H1 (cell line): ENCODE data around the gene ADRA2C. TPM values are rescaled to one million over a fixed set of nuclear protein-coding genes. Genes with fewer than 3 reads are reported as not detected.

Source experiments
- CTCF ChIA-PET: fragments of 300-600 bp; sonication (Branson Sonifier 250); formaldehyde crosslinking; loops from one replicate; lab custom pipeline; 2021; ENCODE audit not compliant: partially characterized antibody; lab: Charles Lee
- POLR2A ChIA-PET: fragments of 300-600 bp; sonication (Branson Sonifier 250); formaldehyde crosslinking; loops from one replicate; lab custom pipeline; 2021; ENCODE audit warnings: inconsistent platforms; ENCODE audit not compliant: partially characterized antibody; lab: Charles Lee
- DNase-seq, 2 experiments: peaks; one replicate each; pipeline versions ENCODE4 v3.0.0 to v3.0.0-alpha.2; 2010 to 2022; ENCODE audit warnings: low spot score in 2 of 2, low read depth in 1 of 2, mixed read lengths in 1 of 2
- FAIRE-seq: peaks from 2 replicates; lab custom pipeline; 2011; peaks lifted over from hg19 to GRCh38; lab: Jason Lieb, UNC
- H2AFZ ChIP-seq: 2 replicates; pipeline ENCODE4 v1.8.1; 2012; ENCODE audit warnings: low read length, inconsistent platforms
- H2AK5ac ChIP-seq: 2 replicates; pipeline ENCODE4 v1.6.1; 2013; ENCODE audit warnings: low read depth, low read length
- H2BK120ac ChIP-seq: replicated peaks from 2 replicates; pipeline ENCODE3; 2013; ENCODE audit warnings: low read depth, low read length, inconsistent platforms
- H2BK12ac ChIP-seq: 2 replicates; pipeline ENCODE4 v1.6.1; 2013; ENCODE audit warnings: low read depth, low read length
- H2BK15ac ChIP-seq: 2 replicates; pipeline ENCODE4 v1.6.1; 2013; ENCODE audit warnings: low read length
- H2BK20ac ChIP-seq: 2 replicates; pipeline ENCODE4 v1.6.1; 2013; ENCODE audit warnings: low read length
- H2BK5ac ChIP-seq: 2 replicates; pipeline ENCODE4 v1.6.1; 2013; ENCODE audit warnings: low read depth, low read length
- H3K14ac ChIP-seq: 2 replicates; pipeline ENCODE4 v1.6.1; 2013; ENCODE audit warnings: inconsistent platforms; ENCODE audit not compliant: insufficient read length
- H3K18ac ChIP-seq: 2 replicates; pipeline ENCODE4 v1.6.1; 2013; ENCODE audit warnings: low read length; ENCODE audit errors: extremely low read depth
- H3K23ac ChIP-seq: 2 replicates; pipeline ENCODE4 v1.6.1; 2013; ENCODE audit warnings: inconsistent platforms; ENCODE audit not compliant: insufficient read length
- H3K23me2 ChIP-seq: 2 replicates; pipeline ENCODE4 v1.6.1; 2013; ENCODE audit warnings: low read depth, low read length
- H3K27ac ChIP-seq: 2 replicates; pipeline ENCODE4 v1.6.1; 2011; ENCODE audit warnings: low read depth, low read length, inconsistent platforms
- H3K27me3 ChIP-seq, 4 experiments: replicated peaks in 1 of 4; 1 replicate in 1 of 4; 2 replicates in 3 of 4; pipeline versions ENCODE4 v1.6.1 to v1.8.1; 2011 to 2013; ENCODE audit warnings: low read length in 3 of 4, mild to moderate bottlenecking in 3 of 4, inconsistent platforms in 2 of 4, mixed read lengths in 2 of 4, moderate library complexity in 1 of 4; ENCODE audit not compliant: control insufficient read depth in 3 of 4, insufficient read depth in 3 of 4; ENCODE audit errors: extremely low read depth in 1 of 4
- H3K36me3 ChIP-seq, 4 experiments: 2 replicates each; pipeline versions ENCODE4 v1.6.1 to v1.8.1; 2011 to 2013; ENCODE audit warnings: mild to moderate bottlenecking in 4 of 4, low read length in 3 of 4, moderate library complexity in 2 of 4, control low read depth in 1 of 4, inconsistent platforms in 1 of 4; ENCODE audit not compliant: insufficient read depth in 4 of 4, control insufficient read depth in 2 of 4
- H3K4ac ChIP-seq: replicated peaks from 2 replicates; pipeline ENCODE3; 2013; ENCODE audit warnings: low read length, low read depth, mixed read lengths, inconsistent platforms; ENCODE audit not compliant: insufficient read length
- H3K4me1 ChIP-seq, 4 experiments: replicated peaks in 1 of 4; 1 replicate in 1 of 4; 2 replicates in 3 of 4; pipeline versions ENCODE4 v1.6.1 to v1.8.1; 2011 to 2013; ENCODE audit warnings: low read length in 3 of 4, inconsistent platforms in 2 of 4, mixed read lengths in 1 of 4; ENCODE audit not compliant: insufficient read depth in 4 of 4, control insufficient read depth in 3 of 4
- H3K4me2 ChIP-seq, 2 experiments: 2 replicates each; pipeline versions ENCODE4 v1.6.1 to v1.8.1; 2011 to 2013; ENCODE audit warnings: low read depth in 2 of 2, low read length in 2 of 2, control low read depth in 1 of 2, inconsistent platforms in 1 of 2, mild to moderate bottlenecking in 1 of 2; ENCODE audit not compliant: insufficient read depth in 1 of 2
- H3K4me3 ChIP-seq, 4 experiments: fragments of 200-600, 300-600 bp in 1 of 4; sonication (generic), shearing (Covaris generic), sonication (Bioruptor Twin) in 1 of 4; 2 replicates each; pipeline versions ENCODE4 v1.5.1 to v1.8.1; 2011 to 2016; ENCODE audit warnings: low read length in 4 of 4, low read depth in 3 of 4, control low read depth in 2 of 4, inconsistent platforms in 2 of 4, mild to moderate bottlenecking in 2 of 4, mixed read lengths in 1 of 4, moderate library complexity in 1 of 4; ENCODE audit not compliant: insufficient read depth in 2 of 4; ENCODE audit errors: extremely low read depth in 1 of 4
- H3K56ac ChIP-seq: replicated peaks from 2 replicates; pipeline ENCODE3; 2013; ENCODE audit warnings: low read depth, mild to moderate bottlenecking, mixed read lengths, low read length, inconsistent platforms; ENCODE audit not compliant: insufficient read length
- H3K79me1 ChIP-seq: 2 replicates; pipeline ENCODE4 v1.6.1; 2013; ENCODE audit warnings: low read depth, low read length, control low read depth
- H3K79me2 ChIP-seq, 2 experiments: 2 replicates each; pipeline versions ENCODE4 v1.6.1 to v1.8.1; 2012 to 2013; ENCODE audit warnings: low read length in 2 of 2, mild to moderate bottlenecking in 2 of 2, inconsistent platforms in 1 of 2; ENCODE audit not compliant: insufficient read depth in 2 of 2, control insufficient read depth in 1 of 2
- H3K9ac ChIP-seq, 4 experiments: replicated peaks in 1 of 4; 1 replicate in 1 of 4; 2 replicates in 3 of 4; pipeline versions ENCODE4 v1.6.1 to v1.8.1; 2011 to 2013; ENCODE audit warnings: low read depth in 3 of 4, low read length in 3 of 4, control low read depth in 2 of 4, mild to moderate bottlenecking in 2 of 4, moderate library complexity in 2 of 4, inconsistent platforms in 1 of 4; ENCODE audit errors: extremely low read depth in 1 of 4
- H3K9me3 ChIP-seq, 2 experiments: 2 replicates each; pipeline versions ENCODE4 v1.6.1 to v1.8.1; 2012 to 2013; ENCODE audit warnings: mild to moderate bottlenecking in 2 of 2, moderate library complexity in 2 of 2, control low read depth in 1 of 2, inconsistent platforms in 1 of 2, low read depth in 1 of 2, low read length in 1 of 2, mixed read lengths in 1 of 2; ENCODE audit not compliant: insufficient read depth in 2 of 2
- H4K20me1 ChIP-seq, 2 experiments: replicated peaks in 1 of 2; 2 replicates each; pipeline versions ENCODE3 to v1.8.1; 2011 to 2013; ENCODE audit warnings: inconsistent platforms in 2 of 2, low read length in 2 of 2, mild to moderate bottlenecking in 1 of 2; ENCODE audit not compliant: insufficient read depth in 2 of 2, control insufficient read depth in 1 of 2
- H4K5ac ChIP-seq: 2 replicates; pipeline ENCODE4 v1.6.1; 2013; ENCODE audit warnings: low read length, low read depth, mixed read lengths, inconsistent platforms; ENCODE audit not compliant: insufficient read length
- H4K8ac ChIP-seq: 2 replicates; pipeline ENCODE4 v1.8.0; 2013; ENCODE audit warnings: mild to moderate bottlenecking, moderate library complexity, low read length, inconsistent platforms; ENCODE audit not compliant: insufficient read depth; ENCODE audit errors: extremely low read depth
- H4K91ac ChIP-seq: replicated peaks from 2 replicates; pipeline ENCODE3; 2013; ENCODE audit warnings: low read length, mixed read lengths, inconsistent platforms; ENCODE audit not compliant: insufficient read length
- CTCF ChIP-seq, 3 experiments: IDR thresholded peaks; 1 replicate in 2 of 3; 2 replicates in 1 of 3; pipeline versions ENCODE4 v1.5.1 to v1.6.1; 2011; ENCODE audit warnings: low read length in 3 of 3, mild to moderate bottlenecking in 3 of 3, inconsistent platforms in 2 of 3, low read depth in 1 of 3, moderate library complexity in 1 of 3; ENCODE audit not compliant: insufficient read depth in 1 of 3; ENCODE audit errors: control extremely low read depth in 1 of 3
- MAX ChIP-seq: IDR thresholded peaks from 2 replicates; pipeline ENCODE4 v1.6.1; 2012; ENCODE audit warnings: inconsistent platforms
- WGBS, 2 experiments: shearing (Covaris generic) in 1 of 2; methylation state at CpG; one replicate each; pipeline versions ENCODE4 v1.1.6 to v1.1.7; 2013 to 2015; ENCODE audit warnings: low lambda C conversion rate in 2 of 2, mixed read lengths in 2 of 2, inconsistent platforms in 1 of 2, low coverage in 1 of 2, missing lambda C conversion rate in 1 of 2; ENCODE audit not compliant: insufficient replicate concordance in 2 of 2, insufficient coverage in 1 of 2, insufficient read length in 1 of 2; ENCODE audit errors: extremely low coverage in 1 of 2, missing lambda C conversion rate in 1 of 2; 5-methylcytosine and 5-hydroxymethylcytosine counted together
- polyA plus RNA-seq, 7 experiments: library from polyadenylated mRNA; depleted of rRNA in 3 of 7; stranded (reverse) in 5 of 7; unstranded in 2 of 7; fragments of >200 nt in 5 of 7; fragments of 200-250 nt in 2 of 7; gene quantifications; 1 replicate in 5 of 7; 2 replicates in 1 of 7; 4 replicates in 1 of 7; pipeline versions ENCODE4 v1.2.1 to v1.2.3, GENCODE V29; 2011 to 2013; ENCODE audit warnings: missing spikeins in 2 of 7, mixed read lengths in 2 of 7
- total RNA-seq: library from RNA; stranded (reverse); fragmentation: NEBNext Ultra II Directional; extraction: Animal tissue kit (Norgen Biotek cat#: 25700); gene quantifications from 2 replicates; pipeline ENCODE4 v1.2.1, GENCODE V29; 2021

The ADRA2C gene
- total and polyA plus RNA-seq, 2 of the 8 experiments (the other 6 are each of a cell fraction or from before 2014, with no cell fraction given): 14.6 to 14.8 TPM

GRCh38 chr4:3744232-3744631 lies 22.0 kb upstream of the ADRA2C start:
- no peaks in the 10 kb centered on the region for H3K79me2 ChIP-seq
- H3K4ac ChIP-seq: no peak overlapping the region
- POLR2A ChIA-PET: interaction anchor here (1.3 to 2.9 kb wide), 4 partner anchors 12 to 22 kb away, joined by 3 to 7 read pairs (median 5); partner anchors contain the start of gene ADRA2C
- TF ChIP-seq CTCF (IDR thresholded peaks at IDR 0.05; ENCODE audit: control extremely low read depth in 1 of 3, insufficient read depth in 1 of 3, low read depth in 1 of 3, low read length in 3 of 3) (no peak), MAX (no peak)
- H2BK12ac ChIP-seq: no peak overlapping the region
- H2BK5ac ChIP-seq: no peak overlapping the region
- peaks cover 0 to 20% (median 5%) of the 10 kb centered on the region in 4 experiments; a peak in 5 of 7 replicates for H3K4me1 ChIP-seq
- H3K18ac ChIP-seq: peak overlapping the region; percentile 48
- no peak overlapping the region for H3K4me3 ChIP-seq
- FAIRE-seq: no peak
- 0 out of 2 replicates have a peak overlapping the region, but pooled peaks have one; percentile 29 for H2BK15ac ChIP-seq
- WGBS, 2 experiments: 84% methylated on average over 17 of the region's 22 CpGs; no CpG with 5 or more reads in 1 of the 2 experiments
- no peak overlapping the region for H3K14ac ChIP-seq
- H3K27ac ChIP-seq: no peak overlapping the region
- no peaks in the 10 kb centered on the region for H4K20me1 ChIP-seq
- no peak overlapping the region for H3K4me2 ChIP-seq
- no peak overlapping the region for H3K23ac ChIP-seq
- peaks cover 4 to 8% of the 10 kb centered on the region in 2 experiments; a peak in 3 of 4 replicates for H3K9me3 ChIP-seq
- H2BK20ac ChIP-seq: no peak overlapping the region; the same call in 1 of the 2 replicates
- H2AFZ ChIP-seq: no peak overlapping the region
- H3K56ac ChIP-seq: no peak overlapping the region
- peak overlapping the region; percentile 29; the same call in 1 of the 2 replicates for H4K8ac ChIP-seq
- H2AK5ac ChIP-seq: no peak overlapping the region
- H4K5ac ChIP-seq: no peak overlapping the region
- no peaks in the 10 kb centered on the region for H3K36me3 ChIP-seq
- no peaks in the 10 kb centered on the region for H3K79me1 ChIP-seq
- DNase-seq: no peak
- peaks cover 2% of the 10 kb centered on the region; the same call in 1 of the 2 replicates for H3K23me2 ChIP-seq
- no peak overlapping the region for H2BK120ac ChIP-seq
- CTCF ChIA-PET: interaction anchor here (0.9 to 6.1 kb wide), 5 partner anchors 15 to 137 kb away, joined by 3 to 25 read pairs (median 4); no protein-coding TSS in a partner anchor
- no peaks in the 10 kb centered on the region; a peak in 2 of 7 replicates for H3K27me3 ChIP-seq
- H4K91ac ChIP-seq: no peak overlapping the region
- no peak overlapping the region for H3K9ac ChIP-seq
